Pulmonary artery endothelial cell (primary cell): ENCODE results near the gene ZNF33A. TPM values are rescaled to one million over a fixed set of nuclear protein-coding genes. Genes with fewer than 3 reads are reported as not detected.
"Not testable (repeated sequence)": the region's sequence is repeated elsewhere in the genome, so short reads cannot be mapped to it uniquely, and the experiment has no call there.

Experiments used
- DNase-seq: peaks from one replicate; pipeline ENCODE4 v3.0.0-alpha.2; 2011; ENCODE audit warnings: low read depth, low spot score
- total RNA-seq: library from RNA; depleted of rRNA; stranded (reverse); fragments of >200 nt; gene quantifications from 2 replicates; pipeline ENCODE4 v1.2.3, GENCODE V29; 2014

The ZNF33A gene
- total RNA-seq = 9.0 and 14.6 TPM in 2 replicates

- DNase-seq = peak; percentile 76
Observed at GRCh38 chr10:38010119-38010903, at the start of gene ZNF33A. ZNF33A (plus strand) TSS chr10:38010675; CDS start chr10:38012342, 1,667 bp downstream.

DNA sequence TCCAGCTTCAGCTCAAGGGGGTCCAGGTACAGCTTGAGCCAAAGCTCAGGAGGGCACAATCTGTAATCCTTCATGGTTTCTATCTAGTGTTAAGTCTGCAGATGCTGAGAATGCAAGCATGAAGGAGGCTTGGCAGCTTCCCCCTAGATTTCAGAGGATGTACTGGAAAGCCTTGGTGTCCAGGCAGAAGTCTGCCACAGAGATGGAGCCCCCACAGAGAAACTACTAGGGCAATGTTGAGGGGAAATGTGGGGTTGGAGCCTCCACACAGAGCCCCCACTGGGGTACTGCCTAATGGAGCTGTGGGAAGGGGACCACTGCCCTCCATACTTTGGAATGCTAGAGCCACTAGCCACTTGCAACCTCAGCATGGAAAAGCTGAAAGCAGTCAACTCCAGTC lies 45.5 kb upstream of the ZNF33A start:
- DNase-seq = no peak

- no peak for DNase-seq
Observed at GRCh38 chr10:37972396-37972795, 38.1 kb upstream of the ZNF33A start.

DNA sequence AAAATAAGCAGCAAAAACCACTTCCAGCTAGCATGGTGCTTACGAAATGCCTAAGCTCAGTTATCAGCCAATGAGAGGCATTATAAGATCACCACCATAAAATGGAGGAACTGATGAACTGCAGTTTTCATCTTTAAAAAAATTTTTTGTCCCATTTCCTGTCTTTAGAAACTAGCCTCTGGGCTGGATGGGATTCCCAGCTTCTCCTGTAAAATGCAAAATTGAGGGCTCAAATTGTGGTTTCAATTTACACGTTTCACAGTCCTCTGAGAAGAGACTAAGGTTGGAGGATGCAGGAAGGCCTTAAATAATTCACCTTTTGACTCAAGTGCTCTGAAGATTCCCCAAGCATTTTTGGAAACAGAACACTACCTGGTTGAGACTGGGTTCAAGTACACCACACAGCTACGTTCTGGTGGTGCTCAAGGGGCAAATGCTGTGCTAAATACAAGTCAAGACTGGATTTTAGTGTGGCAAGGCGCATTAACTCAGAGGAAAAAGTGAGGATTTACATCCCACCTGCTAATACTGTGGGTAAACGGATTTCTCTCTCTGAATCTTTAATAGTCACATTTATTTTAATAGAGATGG lies 35.0 kb upstream of the ZNF33A start:
- DNase-seq = no peak

DNA sequence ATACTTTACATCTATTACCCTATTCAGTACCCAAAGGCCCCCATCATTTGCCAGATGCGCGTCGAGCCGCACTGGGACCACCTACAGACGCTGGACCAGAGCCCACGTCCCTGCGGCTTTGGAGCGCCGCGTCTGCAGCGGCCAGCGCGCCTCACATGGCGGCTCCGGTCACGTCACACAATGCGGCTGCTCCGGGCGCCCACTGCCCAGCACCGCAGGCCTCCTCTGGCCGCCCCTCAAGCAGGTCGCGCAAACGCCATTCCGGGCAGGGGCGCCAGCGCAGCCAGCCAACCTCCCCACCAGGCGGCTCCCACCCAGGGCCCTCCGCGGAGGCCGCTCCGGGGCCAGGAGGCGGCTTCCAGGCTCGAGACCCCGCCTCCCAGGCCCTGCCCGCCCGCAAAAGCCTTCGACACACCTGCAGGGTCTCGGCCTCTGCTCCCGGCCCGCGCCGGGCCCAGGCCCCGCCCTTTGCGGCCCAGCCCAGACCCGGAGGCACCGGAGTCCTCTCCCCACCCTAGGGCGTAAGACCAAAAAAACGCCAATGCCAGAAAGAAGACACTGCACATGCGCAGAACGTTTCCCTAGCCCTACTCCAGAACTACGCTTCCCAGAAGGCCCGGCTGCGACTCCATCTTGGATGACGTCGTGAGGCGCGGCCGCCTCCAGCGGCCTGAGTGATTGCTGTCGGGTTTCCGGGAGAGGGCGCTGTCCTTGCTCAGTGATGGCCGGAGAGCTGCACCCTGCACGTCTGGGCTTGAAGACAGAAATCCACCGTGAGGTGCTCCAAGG lies 34.2 kb upstream of the ZNF33A start, which contains the start of gene ZNF25:
TSS of gene ZNF25 (minus strand) at position 557 of the 789 bp plus-strand sequence. CDS start 4,925 bp downstream, outside the sequence.
- peak; percentile 93 for DNase-seq

GRCh38 chr10:37976880-37977203 lies 33.6 kb upstream of the ZNF33A start:
- DNase-seq = no peak

DNA sequence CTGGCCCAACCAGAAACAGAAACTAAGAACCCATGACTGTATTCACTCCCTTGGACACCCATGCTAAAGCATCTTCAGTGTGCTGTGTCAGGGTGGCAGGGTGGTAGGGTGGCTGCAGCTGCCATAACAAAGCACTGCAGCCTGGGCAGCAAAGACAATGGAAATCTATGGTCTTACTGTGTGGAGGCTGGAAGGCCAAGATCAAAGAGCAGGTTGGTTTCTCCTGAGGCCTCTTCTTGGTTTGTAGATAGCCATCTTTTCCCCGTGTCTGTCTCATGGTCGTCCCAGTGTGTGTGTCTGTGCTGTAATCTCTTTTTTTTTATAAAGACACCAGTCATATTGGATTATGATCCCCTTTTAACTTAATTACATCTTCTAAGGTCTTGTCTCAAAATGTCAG lies 18.8 kb upstream of the ZNF33A start:
- no peak for DNase-seq

GRCh38 chr10:37992083-37992482 lies 18.4 kb upstream of the ZNF33A start:
- no peak for DNase-seq

- not testable (repeated sequence) for DNase-seq
Observed at GRCh38 chr10:37998920-37999319, 11.6 kb upstream of the ZNF33A start.

DNA sequence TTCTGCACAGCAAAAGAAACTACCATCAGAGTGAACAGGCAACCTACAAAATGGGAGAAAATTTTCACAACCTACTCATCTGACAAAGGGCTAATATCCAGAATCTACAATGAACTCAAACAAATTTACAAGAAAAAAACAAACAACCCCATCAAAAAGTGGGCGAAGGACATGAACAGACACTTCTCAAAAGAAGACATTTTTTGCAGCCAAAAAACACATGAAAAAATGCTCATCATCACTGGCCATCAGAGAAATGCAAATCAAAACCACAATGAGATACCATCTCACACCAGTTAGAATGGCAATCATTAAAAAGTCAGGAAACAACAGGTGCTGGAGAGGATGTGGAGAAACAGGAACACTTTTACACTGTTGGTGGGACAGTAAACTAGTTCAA lies 10.0 kb upstream of the ZNF33A start:
- not testable (repeated sequence) for DNase-seq

GRCh38 chr10:38003026-38003425 lies 7.4 kb upstream of the ZNF33A start:
- DNase-seq = no peak

DNA sequence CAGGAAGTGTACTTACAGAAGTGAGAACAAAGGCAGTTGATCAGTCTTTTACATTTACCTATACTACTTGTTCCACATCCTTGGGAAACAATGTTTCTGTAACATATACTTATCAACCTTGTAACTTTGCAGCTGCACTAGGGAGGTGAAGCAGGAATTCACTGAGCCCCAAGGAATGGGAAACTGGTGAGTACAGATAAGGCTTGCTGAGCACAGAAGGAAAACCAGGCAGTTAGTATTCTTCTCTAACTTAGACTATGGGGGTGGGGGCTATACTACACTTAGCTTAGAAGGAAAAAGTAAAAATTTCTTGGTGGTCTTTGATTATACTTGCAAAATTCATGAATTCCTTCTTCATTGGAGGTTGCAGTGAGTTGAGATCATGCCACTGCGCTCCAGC lies 6.9 kb upstream of the ZNF33A start:
- DNase-seq = no peak

DNA sequence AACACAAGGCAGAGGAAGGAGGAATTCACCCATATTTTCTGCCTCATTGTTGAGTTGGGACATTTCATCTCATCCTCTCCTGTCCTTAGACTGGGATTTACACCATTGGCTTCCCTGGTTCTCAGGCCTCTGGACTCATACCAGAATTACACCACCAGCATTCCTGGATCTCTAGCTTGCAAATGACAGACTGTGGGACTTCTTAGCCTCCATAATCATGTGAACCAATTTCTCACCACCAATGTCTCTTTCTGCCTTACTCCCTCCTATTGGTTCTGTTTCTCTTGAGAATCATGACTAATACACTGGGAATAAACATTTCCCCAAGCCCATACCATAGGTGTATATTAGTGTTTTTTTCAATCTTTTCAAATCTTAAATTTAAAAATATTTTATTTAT lies 2.9 kb upstream of the ZNF33A start:
- no peak for DNase-seq

- no peak for DNase-seq
Observed at GRCh38 chr10:38007991-38008390, 2.5 kb upstream of the ZNF33A start.

GRCh38 chr10:38016354-38016753 lies 5.9 kb downstream of the ZNF33A start:
- no peak for DNase-seq

GRCh38 chr10:38019124-38019523 lies 8.6 kb downstream of the ZNF33A start:
- not testable (repeated sequence) for DNase-seq

- DNase-seq = no peak
Observed at GRCh38 chr10:38025283-38025682, 14.8 kb downstream of the ZNF33A start.

DNA sequence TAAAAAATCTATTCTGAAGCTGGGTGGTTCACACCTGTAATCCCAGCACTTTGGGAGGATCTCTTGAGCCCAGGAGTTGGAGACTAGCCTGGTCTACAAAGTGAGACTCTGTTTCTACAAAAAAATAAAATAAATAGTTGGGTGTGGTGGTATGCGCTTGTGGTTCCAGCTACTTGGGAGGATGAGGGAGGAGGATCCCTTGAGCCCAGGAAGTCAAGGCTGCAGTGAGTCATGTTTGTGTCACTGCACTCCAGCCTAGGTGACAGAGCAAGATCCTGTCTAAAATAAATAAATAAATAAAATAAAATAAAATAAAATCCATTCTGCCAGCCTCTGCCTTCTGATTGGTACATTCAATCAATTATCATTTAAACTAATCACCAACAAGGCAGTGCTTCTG lies 17.5 kb downstream of the ZNF33A start:
- DNase-seq = no peak

DNA sequence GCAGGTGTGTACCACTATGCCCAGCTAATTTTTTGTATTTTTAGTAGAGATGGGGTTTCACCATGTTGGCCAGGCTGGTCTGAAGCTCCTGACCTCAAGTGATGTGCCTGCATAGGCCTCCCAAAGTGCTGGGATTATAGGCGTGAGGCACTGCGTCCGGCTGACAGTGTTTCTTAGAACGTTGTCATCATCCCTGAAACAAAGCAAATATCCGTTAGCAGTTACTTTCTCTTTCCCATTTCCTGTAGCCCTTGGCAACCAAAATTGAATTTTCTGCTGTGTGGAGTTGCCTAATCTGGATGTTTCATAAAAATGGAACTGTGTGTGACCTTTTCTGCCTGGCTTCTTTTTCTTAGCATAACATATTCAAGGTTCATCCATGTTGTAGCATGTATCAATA lies 22.4 kb downstream of the ZNF33A start:
- DNase-seq = no peak

DNA sequence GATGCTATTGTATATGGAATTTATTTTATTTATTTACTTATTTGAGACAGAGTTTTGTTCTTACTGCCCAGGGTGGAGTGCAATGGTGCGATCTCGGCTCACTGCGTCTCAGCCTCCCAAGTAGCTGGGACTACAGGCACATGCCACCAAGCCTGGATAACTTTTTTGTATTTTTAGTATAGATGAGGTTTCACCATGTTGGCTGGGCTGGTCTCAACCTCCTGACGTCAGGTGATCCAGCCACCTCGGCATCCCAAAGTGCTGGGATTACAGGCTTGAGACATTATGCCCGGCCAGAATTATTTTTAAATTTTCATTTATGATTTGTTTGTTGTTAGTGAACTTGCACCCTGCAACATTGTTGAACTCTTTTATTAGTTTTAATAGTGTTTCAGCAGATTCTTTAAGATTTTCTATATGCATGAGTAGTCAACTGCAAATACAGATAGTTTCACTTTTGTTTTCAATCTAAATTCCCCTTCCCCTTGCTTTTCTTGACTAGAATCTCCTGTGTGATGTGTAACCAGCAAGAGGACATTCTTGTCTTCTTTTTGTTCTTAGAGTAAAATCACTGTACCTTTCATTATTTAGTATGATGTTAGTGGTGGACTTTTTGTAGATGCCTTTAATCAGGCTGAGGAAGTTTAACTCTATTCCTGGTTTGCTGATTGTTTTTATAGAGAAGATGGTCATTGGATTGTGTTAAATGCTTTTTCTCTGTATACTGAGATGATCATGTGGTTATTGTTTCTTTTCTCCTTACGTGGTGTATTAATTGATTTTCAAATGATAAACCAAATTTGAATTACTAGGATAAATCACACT lies 27.8 kb downstream of the ZNF33A start:
- DNase-seq = no peak

DNA sequence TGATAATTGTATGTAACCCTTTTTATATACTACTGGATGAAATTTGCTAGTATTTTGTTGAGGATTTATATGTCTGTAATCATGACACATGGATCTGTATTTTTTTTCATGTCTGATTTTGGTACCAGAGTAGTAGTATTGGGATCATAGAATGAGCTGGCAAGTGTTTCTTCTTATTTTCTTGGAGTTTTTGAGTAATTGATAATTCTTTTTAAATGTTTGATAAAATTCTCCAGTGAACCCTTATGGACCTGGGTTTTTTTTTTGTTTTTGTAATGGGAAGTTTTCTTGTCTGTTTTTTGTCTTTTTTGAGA lies 28.4 kb downstream of the ZNF33A start:
- no peak for DNase-seq

GRCh38 chr10:38043516-38043915 lies 33.0 kb downstream of the ZNF33A start:
- DNase-seq = no peak
